COLO829 (cell line): Measurements from ENCODE around the gene TNFRSF25.
"Not testable (repeated sequence)": the region's sequence is repeated elsewhere in the genome, so short reads cannot be mapped to it uniquely, and the experiment has no call there.

ENCODE experiments used
- DNase-seq: peaks from one replicate; pipeline ENCODE4 v3.0.0; 2012; ENCODE audit warnings: low spot score

TNFRSF25 gene

DNA sequence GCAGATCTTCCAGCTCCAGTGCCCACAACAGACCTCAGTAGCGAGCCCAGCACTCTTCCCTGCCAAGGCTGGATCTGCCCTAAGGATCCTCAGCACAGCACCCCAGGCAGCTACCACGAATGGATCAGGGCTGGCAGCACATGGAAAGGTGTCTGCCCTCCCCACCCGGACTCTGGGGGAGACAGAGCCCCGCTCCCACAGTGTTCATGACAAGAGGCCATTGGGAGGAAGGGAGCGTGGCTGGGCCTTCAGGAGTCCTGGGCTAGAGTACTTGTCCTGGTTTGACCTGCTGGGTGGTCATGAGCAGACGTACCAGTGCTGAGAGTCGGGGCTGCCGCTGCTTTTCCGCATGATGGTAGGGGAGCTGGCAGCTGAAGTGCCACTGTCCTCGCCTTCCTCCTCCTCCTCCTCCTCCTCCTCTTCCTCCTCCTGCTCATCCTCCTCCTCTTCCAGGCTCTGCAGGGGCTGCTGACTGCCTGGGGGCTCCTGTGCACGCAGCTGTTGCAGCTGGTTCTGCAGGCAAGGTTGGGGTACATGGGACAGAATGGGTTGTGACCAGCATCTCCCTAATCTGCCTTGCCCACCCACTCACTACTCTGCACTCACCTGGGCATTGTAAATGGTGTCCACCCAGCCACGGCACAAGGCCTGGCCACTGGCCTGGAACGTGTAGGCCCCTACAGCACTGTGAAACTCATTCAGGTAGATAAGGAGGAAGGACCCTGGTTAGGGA lies 2.9 kb upstream of the TNFRSF25 start:
- no peak for DNase-seq

DNA sequence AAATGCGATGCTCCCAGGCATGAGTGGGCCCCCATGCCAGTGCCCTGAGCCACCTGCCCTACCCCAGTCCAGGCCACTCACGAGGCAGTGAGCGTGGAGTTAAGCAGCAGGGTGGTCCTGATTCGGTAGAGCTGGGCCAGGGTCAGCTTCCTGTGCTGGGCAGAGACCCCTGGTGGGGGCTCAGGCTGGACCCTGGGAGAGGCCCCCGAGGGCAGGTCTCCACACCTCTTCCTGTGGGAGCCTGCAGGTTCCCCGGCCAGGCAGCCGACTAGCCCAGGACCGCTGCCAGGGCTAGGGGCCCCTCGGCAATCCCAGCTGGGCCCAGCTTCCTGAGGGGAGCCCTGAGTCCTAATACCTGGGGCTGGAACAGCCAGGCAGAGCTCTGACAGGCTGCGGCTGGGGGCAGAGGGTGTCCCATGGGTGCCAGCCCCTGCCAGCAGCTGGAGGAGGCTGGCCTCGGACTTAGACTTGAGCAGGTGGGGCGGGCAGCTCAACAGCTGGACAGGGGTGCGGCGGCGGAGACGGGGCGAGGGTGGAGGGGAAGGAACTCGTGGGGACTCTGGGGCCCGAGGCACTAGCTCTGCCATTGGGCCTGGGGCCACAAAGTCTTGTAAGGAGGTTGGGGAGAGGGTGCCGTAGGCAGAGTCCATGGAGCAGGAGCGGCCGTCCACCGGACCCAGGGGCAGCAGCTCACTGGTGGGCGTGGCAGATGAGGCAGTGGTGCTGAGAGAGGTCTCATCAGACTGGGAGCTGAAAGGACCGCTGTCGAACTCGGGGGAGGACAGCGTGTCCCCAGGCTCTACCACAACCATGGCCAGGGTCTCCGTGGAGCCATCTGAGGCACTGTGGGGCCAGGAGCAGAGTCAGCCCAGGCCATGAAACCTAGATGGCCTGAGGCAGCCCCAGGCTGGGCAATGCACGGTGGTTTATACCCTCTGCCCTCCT lies 2.0 kb upstream of the TNFRSF25 start:
- no peak for DNase-seq

DNA sequence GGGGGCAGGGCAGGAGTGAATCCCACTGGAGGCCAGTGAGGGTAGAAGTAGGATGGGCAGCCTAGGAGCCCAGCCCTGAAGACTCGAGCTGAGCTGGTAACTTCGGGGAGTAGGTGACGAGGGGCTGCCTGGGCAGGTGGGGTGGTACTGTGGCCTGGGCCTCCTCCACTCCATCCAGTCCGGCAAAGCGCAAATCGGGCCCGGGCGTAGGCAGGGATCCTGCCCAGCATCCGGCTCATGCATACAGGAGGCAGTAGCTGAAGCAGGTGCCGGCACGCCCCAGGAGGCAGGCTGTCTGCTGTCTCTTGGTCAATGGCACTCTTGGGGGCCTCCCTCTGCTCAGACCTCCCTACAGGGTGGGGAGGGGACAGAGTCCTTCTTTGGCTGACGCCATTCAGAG lies 1.3 kb upstream of the TNFRSF25 start:
- no peak for DNase-seq

DNA sequence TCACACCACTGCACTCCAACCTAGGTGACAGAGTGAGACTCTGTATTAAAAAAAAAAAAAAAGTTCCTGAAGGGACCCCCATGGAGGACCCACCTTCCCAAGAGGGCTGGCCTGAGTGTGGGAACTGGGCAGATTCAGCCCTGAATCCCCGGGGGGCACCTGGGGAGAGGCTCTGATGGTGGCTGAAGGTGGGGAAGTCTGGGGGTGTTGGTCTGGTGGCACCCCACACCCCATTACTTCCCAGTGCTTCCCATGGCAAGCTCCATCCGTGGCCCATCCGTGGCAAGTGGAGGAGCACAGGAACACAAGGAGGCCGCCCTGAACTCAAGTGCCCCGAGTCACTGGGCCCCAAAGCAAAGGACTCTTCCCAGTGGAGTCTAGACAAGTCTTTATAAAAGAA lies 778 bp upstream of the TNFRSF25 start:
- no peak for DNase-seq

DNA sequence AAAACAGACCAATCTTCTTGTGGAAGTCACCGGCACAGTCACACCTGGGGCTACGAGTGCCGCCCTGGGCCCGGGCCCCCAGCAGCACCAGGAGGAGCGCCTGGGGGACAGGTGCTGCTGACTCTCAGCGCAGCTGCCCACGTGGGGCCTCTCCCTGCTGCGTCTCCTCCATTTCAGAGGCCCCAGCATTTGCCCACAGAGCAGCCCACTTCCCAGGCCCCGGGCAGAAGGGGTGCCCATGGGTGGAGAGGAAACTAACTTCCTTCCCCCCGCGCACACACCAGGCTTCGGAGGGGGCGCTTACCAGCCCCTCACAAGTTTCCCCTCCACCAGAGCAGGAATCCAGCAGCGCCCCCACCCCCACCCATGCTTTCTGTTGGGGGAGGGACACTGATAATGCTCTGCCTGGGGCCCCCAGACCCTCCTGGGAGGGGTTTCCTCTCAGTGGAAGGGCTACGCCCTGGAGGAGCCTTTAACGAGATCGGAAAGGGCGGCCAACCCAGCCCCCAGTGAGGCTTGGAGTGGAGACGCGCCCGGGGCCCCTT lies 440 bp downstream of the TNFRSF25 start:
- DNase-seq = no peak

DNA sequence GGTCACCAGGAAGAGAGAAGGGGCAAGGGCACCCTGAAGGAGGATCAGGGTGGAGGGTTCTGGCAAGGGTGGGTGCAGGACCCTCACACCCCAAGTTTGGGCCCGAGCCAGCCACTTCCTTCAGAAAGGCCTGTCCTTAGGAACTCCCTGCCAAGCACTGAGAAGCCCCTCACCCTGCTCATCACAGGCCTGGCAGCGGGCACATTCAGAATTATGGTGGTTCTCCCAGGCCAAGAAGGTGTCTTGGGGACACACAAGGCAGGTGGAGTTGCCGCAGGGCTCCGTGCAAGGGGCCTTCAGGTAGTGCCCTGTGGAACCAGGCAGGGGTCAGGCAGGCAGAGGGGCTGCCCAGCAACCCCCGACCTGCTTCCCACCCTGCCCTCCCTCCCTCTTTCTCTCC lies 1.1 kb downstream of the TNFRSF25 start:
- DNase-seq = no peak

DNA sequence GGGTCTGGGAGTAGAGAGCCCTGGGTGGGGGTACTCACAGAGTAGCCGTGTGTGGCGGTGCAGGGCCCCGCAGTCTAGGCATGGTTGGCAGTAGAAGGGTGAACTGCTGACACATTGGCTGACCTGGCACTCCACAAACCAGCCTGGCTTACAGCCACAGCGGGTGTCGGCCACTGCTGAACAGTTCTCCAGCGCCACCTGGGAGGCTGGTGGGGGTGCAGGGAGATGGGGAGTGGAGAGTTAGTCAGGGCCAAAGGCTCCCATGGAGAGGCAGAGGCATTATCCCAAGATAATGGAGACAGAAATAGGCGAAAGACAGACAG lies 1.5 kb downstream of the TNFRSF25 start:
- no peak for DNase-seq

DNA sequence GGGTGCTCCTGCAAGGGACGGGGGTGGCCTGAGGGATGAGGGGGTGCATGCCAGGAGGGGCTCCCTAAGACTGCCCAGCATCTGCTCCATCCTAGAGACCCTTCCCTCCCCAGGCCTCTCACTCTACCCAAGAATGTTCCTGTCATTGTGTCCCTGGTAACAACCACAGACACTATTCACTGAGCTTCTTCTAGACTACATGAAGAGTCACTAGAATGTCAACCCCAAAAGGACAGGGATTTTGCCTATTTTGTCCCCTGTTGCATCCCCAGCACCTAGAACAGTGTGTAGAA lies 2.9 kb downstream of the TNFRSF25 start:
- DNase-seq = no peak

DNA sequence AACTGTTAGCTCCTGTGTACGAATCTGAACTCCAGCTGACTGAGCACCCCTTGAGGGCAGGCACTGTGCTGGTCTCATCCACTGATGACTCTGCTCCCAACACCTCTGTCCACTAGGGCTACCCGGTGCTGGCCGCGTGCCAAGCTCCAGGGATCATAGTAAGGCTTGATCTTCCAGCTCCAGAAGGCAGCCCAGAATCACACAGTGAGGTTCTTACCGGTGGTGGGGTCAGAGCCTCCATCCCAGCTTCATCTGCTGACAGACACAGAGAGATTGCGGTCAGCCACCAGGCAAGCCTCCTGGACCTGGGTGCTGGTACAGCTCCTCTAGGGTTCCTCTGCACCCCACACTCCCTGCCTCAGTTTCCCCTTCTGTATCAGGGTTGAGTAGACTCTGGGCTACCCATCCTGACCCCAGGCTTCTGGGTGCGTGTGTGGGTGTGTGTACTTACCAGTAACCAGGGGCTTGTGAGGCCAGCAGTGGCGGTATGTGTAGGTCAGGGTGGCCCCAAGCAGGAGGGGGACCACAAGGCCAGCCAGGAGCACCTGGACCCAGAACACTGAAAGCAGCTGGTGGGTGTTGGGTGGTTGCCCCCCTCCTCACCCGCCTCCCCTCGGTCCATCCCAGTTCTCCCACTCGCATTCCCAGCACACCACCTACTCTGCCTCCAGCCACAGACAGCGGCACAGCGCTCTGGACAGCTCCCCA lies 3.4 kb downstream of the TNFRSF25 start:
- no peak for DNase-seq

DNA sequence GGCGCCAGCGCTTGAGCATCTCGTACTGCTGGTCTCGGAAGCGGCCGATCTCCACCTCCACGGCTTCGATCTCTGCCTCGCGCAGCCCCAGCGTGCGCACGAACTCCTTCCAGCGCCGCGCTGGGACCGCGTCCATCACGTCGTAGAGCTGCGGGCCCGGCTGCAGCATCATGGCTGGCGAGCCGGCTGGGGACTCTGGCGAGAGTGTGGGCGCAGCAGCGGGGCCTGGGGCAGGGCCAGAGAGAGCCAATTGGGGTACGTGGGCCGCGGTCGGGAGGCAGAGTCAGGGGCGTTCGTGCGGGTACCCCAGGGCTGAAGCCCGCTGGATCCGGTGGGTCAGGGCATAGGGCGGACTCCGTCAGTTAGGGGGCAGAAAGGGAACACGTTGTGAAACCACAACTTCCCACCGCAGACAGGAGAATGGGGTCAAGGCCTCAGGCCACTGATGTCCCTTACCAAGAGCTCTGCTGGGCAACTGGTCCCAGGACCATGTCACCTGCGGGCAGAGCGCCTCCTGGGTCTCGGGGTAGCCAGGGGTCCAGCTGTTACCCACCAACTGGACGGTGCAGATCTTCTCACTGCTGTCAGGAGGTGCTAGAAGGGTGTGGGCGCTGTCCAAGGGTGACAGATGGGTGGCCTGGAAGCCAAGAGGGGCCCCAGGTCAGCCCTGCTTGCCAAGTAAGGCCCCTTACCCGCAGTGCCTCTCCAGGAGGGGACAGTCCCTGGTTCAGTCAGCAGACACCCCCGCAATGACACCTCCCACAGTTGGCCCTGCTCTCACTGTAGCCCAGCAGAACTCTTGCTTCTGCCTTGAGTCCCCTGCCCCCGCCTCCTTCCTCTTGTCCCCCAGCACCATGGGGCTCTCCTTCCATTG lies 4.2 kb downstream of the TNFRSF25 start:
- no peak for DNase-seq

DNA sequence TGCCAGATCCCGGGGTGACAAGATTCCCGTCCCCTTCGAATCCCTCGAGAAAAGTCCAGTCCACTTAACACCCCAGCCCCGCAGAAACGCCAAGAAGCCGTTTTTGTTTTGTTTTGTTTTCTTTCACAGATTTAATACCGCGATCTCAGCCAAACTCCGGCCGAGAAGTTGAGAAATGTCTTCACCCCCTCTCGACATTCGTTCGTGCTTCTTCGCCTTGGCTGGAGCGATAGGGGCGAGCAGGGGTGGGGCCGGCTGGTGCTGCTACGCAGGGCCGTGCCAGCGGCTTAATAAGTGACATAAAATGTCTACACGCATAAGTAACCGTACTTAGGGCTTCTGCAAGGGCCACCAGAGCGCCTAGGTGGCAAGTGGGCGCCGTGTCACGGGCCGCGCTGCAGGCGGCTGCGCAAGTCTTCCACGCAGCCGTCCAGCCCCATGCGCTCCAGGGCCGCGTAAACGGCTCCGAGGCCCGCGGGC lies 4.9 kb downstream of the TNFRSF25 start:
- DNase-seq = no peak

DNA sequence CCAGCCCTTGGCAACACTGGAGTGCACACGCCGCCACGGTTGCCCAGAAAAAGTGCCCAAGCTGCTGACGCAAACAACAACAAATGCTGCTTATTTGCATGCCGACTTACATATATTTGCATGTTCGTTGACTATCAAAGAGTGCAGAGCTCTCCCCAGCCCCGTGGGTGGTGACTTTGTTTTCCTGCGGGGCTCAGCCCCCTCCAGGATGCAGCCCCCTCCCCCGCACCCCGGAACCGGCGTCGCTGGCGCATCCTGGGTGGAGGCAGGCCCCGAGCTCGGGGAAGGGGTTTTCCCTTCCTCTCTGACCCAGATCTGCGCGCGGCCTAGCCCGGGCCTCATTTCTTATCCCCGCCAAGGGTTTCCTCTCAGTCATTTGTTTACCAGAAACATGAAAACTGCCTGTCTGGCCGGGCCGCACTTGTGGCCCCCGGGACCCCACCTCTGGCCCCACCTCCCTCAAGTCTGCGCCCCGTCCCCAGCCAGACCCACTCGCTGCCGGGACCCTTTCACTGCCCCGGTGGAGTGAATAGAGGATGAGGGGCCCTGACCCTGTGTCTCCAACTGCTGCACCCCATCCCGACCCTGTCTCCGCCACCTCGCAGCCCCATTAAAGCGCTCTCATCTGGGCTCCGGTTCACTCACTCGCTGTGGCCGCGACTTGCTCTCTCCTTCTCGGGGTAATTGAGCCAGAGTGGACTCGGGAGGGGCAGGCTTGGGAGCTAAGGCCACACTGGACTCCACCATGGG lies 5.5 kb downstream of the TNFRSF25 start:
- DNase-seq = no peak

DNA sequence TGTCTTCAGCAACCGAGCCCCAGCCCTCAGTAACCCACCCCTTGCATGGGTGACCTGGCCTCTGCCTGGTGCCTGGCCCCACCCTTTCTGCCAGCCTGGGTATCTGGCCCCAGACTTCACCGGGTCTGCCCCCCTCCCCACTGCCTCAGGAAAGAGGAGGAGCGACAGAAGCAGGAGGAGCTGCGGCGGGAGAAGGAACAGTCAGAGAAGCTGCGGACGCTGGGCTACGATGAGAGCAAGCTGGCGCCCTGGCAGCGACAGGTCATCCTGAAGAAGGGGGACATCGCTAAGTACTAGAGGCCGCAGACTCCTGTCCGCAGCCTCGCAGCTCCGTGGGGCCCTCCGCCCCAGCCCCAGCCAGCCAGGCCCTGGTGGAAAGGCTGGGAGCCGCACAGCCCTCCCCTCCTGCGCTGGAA lies 6.1 kb downstream of the TNFRSF25 start:
- no peak for DNase-seq

DNA sequence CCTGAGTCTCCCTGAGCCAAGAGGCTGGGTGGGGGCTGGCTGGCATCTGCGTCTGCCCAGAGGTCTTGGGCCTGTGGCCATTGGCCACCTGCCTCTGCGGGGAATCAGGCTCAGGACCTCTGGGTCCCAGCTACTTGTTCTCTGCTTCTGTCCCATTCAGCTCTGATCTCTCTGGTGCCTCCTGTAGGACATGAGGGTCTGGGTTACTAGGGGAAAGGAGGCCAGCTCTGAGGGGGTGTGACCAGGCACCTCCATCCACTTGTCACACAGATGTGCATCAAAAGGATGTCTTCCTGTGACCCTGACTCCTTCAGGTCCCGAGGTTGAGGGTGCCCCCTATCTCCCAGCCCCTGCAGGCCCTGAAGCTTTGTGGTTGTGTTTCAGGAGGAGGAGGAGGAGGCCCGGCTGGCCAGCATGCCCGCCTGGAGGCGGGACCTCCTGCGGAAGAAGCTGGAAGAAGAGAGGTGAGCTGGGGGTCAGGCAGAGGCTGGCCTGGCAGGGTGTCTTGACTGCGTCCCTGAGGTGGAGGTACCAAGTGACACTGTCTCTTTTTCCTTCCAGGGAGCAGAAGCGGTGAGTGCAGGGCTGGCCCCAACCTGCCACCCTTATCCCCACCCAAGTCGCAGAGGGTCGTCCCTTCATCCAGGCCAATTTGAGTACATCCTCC lies 9.0 kb downstream of the TNFRSF25 start:
- no peak for DNase-seq

DNA sequence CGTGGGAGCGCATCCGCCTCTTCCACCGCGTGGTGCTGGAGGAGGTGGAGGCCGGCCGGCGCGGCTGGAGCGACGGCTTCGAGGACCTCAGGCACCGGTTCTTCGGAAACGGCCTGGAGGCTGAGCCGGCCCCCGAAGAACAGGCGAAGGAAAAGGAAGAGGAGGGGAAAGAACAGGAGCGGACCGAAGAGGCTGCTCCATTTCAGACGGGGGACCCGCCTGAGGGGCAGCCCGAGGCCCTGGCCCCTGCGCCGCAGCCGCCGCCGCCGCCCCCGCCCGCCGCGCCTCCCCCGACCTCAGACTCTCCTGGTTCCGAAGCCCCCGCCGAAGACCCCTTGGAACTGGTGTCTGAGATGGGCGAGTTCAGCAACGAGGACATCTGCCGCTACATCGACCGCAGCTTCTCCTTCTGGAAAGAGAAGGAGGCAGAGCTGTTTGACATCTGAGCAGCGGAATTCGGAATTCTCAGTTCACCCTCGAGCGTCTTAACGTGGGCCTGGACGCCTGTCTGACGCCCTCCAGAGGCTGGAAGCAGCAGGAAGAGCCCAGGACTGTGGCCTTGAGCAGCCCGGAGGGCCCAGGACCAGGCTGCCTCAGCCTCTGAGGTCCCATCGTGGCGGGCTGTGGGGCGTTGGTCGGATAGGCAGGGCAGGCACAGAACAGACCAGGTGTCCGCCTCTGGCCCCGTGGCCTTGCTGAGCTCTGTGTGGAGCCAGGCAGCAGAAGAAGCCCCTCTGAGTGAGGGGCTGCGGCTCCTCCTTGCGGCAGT lies 10.0 kb downstream of the TNFRSF25 start:
- not testable (repeated sequence) for DNase-seq

DNA sequence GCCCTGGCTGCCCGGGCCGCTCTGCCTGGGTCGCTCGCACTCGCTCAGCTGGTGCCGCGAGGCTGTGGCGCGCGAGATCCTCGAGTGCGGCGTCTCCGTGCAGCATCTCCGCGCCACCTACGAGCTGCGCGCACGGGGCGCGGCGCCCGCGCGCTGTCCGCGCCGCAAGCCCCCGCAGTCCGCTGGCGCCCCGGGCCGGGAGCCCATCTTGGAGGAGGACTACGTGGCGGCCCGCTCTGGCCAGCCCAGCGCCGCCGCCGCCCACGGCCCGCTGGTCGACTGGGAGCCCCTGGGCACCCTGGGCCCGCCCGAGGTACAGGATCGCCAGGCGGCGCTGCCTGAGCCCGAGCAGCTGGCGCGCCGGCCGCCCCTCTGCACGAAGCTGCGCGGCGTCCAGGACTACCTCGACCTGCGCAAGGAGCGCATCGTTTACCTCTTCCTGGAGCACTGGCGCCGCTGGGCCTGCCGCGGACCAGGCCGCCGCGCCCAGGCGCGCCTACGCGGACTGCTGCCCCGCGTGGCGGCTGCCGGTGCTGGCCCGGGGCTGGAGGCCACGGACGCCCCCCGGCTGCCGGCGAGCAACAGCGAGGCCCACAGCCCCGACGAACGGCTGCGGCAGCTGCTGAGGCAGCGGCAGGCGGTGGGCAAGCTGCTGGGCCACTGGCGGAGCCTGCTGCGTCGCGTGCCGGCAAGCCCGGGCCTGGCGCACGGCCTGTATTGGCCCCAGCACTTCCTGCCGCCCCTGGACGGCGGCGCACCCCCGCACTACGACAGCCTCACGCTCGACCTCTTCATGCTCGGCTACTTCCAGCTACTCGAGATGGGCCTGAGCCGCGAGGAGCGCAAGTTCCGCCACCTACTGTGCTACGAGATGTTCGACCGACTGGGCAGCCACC lies 10.9 kb downstream of the TNFRSF25 start:
- no peak for DNase-seq

DNA sequence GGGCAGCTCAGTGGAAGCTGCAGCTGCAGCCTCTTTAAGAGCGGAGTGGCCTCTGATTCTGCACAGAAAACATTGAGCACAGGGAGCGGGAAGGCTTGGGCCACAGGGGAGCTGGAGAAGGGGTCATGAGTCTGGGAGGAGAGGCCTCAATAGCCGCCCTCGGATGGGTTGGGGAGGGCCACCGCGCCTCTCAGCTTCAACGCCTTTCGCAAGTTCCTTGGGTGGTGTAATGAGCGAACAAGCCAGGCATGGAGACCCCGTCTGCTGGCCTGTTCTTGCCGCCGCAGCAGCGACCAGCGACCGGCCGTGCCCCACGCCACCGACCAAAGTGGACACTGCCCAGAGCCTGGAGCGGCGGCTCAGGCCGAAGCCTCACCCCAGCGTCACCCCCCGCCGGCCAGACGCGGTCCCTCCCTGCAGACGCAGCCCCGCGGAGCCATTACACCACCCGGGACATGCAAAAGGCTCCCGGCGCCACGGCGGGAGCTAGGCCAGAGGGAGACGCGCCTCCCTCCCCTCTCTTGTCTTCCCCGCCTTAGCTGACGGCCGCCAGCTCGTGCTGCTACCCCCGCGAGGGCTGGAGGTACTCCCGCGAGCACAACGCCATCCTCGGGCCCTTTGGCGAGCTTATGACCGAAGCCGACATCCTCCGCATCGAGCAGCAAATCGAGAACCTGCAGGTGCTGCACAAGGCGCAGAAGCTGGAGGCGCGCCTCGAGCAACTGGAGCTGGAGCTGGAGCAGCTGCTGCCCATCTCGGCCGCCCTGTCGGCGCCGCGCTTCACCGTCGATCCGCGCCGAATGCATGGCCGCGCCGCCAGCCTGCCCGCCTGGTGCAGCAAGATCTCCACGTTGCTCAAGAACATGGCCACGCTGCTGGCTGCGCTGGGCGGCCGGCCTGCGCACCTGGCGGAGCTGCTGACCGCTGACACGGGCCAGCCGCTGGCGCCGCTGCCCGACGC lies 11.8 kb downstream of the TNFRSF25 start:
- DNase-seq = not testable (repeated sequence)
